AG09319 (cell line): ENCODE measurements around the gene RAB40B.

Experiments
- DNase-seq: peaks from one replicate; pipeline ENCODE4 v3.0.0-alpha.2; 2010; ENCODE audit warnings: low read depth; ENCODE audit errors: extremely low read depth
- TF ChIP-seq, protein P1 (sequence below): IDR thresholded peaks from 2 replicates; pipeline ENCODE4 v1.5.1; 2011; ENCODE audit warnings: low read depth, mild to moderate bottlenecking, inconsistent platforms, low read length, moderate library complexity

Gene RAB40B

DNA sequence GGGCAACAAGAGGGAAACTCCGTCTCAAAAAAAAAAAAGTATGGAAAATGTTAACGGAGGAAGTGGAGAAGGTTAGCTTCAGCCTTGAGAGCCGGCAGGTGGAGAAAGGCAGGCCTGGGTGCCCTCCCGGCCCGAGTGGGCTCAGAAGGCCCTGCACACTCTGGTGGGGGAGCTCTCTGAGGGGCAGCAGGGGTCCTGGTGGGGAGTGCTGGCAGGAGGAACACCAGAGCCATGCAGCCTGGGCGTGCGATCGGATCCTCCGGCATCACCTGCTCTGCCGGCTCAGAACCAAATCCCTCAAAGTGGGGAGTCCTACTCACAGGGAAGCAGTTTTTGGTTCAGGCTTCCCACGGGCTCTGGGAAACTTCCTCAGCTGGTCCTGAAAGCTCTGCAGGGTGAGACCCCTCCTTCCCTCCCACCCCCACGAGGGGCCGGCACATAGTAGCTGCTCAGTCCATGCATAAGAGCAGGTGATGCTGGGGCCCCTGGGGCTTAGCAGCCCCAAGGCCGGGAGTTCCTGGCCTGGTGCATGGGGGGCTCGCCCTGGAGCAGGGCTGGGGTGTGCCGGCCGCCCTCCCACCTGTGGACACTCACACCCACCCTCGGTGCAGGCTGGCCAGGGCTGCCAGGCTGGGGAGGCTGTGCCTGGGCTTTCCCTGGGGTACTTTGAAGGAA lies 38.1 kb upstream of the RAB40B start:
- TF ChIP-seq, protein P1, sequence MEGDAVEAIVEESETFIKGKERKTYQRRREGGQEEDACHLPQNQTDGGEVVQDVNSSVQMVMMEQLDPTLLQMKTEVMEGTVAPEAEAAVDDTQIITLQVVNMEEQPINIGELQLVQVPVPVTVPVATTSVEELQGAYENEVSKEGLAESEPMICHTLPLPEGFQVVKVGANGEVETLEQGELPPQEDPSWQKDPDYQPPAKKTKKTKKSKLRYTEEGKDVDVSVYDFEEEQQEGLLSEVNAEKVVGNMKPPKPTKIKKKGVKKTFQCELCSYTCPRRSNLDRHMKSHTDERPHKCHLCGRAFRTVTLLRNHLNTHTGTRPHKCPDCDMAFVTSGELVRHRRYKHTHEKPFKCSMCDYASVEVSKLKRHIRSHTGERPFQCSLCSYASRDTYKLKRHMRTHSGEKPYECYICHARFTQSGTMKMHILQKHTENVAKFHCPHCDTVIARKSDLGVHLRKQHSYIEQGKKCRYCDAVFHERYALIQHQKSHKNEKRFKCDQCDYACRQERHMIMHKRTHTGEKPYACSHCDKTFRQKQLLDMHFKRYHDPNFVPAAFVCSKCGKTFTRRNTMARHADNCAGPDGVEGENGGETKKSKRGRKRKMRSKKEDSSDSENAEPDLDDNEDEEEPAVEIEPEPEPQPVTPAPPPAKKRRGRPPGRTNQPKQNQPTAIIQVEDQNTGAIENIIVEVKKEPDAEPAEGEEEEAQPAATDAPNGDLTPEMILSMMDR = no peak
- DNase-seq = no peak

DNA sequence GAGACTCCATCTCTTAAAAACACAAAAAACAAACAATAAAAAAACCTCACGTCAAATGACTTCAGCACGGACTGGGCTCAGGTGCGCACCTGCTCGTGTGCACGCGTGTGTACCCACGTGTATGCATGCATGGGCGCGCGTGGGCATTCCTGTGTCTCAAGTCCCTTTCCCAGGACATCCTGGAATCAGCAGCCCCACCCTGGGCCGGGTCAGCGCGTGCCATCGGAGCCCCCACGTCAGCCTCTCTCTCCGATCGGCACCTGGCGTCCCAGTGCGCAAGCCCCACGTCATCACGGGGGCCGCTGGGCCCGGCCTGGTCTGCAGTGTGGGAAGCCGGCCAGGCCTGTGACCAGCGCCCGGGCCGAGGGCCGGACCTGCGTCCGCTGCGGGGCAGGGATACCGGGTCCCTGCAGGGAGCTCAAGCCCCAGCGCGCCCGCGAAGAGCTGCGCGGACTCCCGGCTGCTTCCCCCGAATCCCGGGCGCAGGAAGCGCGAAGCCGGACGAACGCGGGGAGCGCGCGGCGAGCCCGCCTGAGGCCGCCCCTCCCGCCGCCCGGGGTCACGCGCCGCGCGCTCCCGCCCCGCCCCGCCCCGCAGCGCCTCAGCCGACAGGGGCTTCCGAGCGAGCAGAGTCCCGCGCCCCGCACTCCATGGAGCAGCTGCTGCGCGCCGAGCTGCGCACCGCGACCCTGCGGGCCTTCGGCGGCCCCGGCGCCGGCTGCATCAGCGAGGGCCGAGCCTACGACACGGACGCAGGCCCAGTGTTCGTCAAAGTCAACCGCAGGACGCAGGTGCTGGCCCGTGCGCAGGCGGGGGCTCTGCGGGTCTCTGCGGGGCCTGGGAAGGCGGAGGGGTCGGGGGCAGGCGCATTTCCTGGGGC lies 36.7 kb upstream of the RAB40B start, which contains the start of gene FN3K:
Gene FN3K (plus strand): TSS at position 629 of the 880 bp plus-strand sequence. CDS start 22 bp downstream, at position 651.
- TF ChIP-seq, protein P1 = no peak
- DNase-seq = no peak

DNA sequence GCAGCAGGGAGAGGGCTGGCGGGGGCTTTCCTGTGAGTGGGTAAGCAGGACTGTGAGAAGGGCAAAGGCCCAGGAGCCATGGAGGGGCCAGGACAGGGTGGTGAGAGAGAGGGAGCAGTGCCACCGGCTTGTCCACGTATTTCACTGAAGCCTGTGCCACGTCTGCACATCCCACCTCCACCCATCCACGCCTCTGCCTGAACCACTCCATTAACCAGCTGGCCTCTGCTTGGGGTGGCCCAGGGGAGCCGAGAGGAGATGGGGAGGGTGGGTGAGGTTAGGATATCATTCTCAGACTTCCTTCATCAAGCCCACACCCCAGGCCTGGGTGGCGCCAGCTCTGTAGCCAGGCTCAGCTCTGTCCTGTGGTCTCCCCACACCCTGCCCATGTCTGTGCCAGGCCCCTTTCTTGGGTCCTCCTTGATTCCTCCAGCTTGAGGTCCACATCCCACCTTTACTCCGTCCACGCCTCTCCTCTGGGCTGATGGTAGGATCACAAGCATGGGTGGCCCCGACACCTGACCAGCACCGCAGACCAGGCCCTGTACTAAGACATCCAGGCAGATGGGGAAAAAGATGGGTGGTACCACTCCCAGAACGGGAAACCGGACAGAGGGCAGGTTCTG lies 33.7 kb upstream of the RAB40B start:
- TF ChIP-seq, protein P1 = no peak
- DNase-seq = no peak

DNA sequence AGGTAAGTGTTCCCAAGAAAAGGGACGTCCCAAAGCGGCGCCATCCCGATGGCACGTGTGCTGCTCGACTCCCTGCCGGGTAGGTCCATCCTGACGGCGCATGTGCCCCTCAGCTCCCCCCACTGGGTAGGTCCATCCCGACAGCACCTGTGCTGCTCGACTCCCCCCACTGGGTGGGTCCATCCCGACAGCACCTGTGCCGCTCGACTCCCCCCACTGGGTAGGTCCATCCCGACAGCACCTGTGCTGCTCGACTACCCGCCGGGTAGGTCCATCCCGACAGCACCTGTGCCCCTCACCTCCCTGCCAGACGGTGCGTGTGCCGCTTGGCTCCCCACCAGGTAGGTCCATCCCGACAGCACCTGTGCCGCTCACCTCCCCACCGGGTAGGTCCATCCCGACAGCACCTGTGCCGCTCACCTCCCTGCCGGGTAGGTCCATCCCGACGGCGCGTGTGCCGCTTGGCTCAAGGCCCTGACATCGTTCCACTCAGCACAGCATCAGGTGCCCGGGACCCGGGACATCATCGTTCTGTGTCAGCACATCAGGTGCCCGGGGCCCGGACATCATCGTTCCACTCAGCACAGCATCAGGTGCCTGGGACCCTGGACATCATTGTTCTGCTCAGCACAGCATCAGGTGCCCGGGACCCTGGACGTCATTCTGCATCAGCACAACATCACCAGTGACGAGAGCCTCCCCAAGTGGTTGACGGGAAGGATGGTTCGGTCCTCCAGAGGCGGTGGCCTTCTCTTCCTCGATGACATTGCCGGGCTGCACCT lies 31.2 kb upstream of the RAB40B start:
- TF ChIP-seq, protein P1 = no peak
- DNase-seq = no peak

DNA sequence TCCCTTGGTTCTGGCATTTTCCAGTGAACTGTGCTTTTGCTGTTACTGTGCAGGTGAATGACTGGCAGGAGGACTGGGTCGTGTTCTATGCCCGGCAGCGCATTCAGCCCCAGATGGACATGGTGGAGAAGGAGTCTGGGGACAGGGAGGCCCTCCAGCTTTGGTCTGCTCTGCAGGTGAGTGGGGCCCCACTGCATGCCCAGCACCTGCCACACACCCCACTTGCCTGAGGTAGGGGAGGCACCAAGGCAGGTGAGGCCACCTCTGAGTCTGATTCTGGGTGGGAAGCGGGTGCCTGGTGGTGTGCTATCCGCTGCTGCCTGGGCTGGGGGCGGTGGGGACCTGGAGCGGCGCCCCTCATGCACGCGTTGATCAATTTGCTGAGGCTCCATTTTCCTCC lies 27.9 kb upstream of the RAB40B start:
- DNase-seq = no peak
- TF ChIP-seq, protein P1 = no peak

DNA sequence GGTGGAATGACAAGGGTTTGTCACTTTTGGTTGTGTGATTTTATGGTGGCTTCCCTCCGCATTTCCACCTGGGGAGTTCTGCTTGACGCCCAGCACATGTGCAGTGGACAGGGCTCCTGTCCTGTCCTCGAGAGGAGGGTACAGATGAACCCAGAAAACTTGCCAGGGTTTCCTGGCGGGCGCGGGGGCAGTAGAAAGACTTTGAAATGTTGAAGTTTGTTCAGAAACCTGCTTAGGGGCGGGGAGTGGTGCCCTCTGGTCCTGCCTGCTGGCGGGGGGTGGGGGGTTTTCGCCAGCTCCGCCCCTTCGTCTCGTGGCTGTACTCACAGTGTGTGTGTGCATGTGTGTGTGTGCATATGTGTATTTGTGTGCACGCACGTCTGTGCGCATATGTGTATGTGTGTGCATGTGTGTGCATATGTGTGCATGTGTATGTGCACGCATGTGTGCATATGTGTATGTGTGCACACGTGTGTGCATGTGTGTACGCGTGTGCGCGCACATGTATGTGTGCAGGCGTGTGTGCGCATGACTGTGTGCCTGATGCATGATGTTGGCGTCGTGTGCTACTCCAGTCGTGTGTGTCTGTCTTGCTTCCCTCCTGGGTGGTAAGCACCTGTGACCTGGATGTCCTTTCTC lies 24.8 kb upstream of the RAB40B start:
- TF ChIP-seq, protein P1 = no peak
- no peak for DNase-seq
